Suprapubic skin (tissue), 4 donors: ENCODE measurements around the gene BFSP1. TPM values are rescaled to one million over a fixed set of nuclear protein-coding genes. Genes with fewer than 3 reads are reported as not detected.
A peak's percentile ranks its signal among the peaks of the same experiment; 100 is the strongest.

ENCODE experiments used
- DNase-seq, 2 donors: peaks; one replicate each; pipeline ENCODE4 v3.0.0-alpha.2; 2019; ENCODE audit warnings: low spot score in 2 of 2
- H3K27ac ChIP-seq: fragments of 200-600 bp; sonication (generic); one replicate; pipeline ENCODE4 v1.5.1; 2019
- H3K27me3 ChIP-seq: fragments of 200-600 bp; sonication (generic); one replicate; pipeline ENCODE4 v1.5.1; 2019
- H3K36me3 ChIP-seq: fragments of 200-600 bp; sonication (generic); one replicate; pipeline ENCODE4 v1.5.1; 2019
- H3K4me1 ChIP-seq: fragments of 200-600 bp; sonication (generic); one replicate; pipeline ENCODE4 v1.5.1; 2019
- H3K4me3 ChIP-seq: fragments of 200-600 bp; sonication (generic); one replicate; pipeline ENCODE4 v1.5.1; 2019; ENCODE audit warnings: mild to moderate bottlenecking
- H3K9me3 ChIP-seq: fragments of 200-600 bp; sonication (generic); one replicate; pipeline ENCODE4 v1.5.1; 2019
- CTCF ChIP-seq, 2 donors: fragments of 200-600 bp in 1 of 2; fragments of 450-650 bp in 1 of 2; sonication (generic) in 1 of 2; IDR thresholded peaks; one replicate each; pipeline ENCODE4 v1.5.1; 2016 to 2019; ENCODE audit warnings: antibody characterized with exemption in 2 of 2, mild to moderate bottlenecking in 1 of 2, moderate library complexity in 1 of 2
- EP300 ChIP-seq: sonication (generic); formaldehyde crosslinking; IDR thresholded peaks from one replicate; pipeline ENCODE4 v1.6.1; 2017; ENCODE audit warnings: antibody characterized with exemption
- POLR2A ChIP-seq, 2 donors: fragments of 450-650 bp; IDR thresholded peaks; one replicate each; pipeline ENCODE4 v1.6.1; 2017; ENCODE audit warnings: antibody characterized with exemption in 2 of 2, mild to moderate bottlenecking in 2 of 2, moderate library complexity in 2 of 2
- POLR2AphosphoS5 ChIP-seq, 3 donors: sonication (generic); formaldehyde crosslinking; IDR thresholded peaks; one replicate each; pipeline ENCODE4 v1.6.1; 2017; ENCODE audit warnings: antibody characterized with exemption in 3 of 3
- WGBS: methylation state at CpG from one replicate; pipeline ENCODE4 v1.1.5; 2018; 5-methylcytosine and 5-hydroxymethylcytosine counted together
- total RNA-seq, 4 donors: library from RNA; depleted of rRNA; stranded (reverse); fragments of >200 nt; gene quantifications; one replicate each; pipeline ENCODE4 v1.1.0, GENCODE V29; 2016

Gene BFSP1
- 1 to 10 TPM in 3 of 4 donors, under 1 TPM in 1; 0.85 to 1.7 (median 1.4) TPM for total RNA-seq

- H3K9me3 ChIP-seq, result no peaks in the 10 kb centered on the region
- DNase-seq, result no peak
- H3K4me3 ChIP-seq, result peak within 1 kb of the TSS; percentile 66
- H3K4me1 ChIP-seq, result peaks cover 19% of the 10 kb centered on the region
- TF ChIP-seq EP300 (no peak), POLR2A (IDR thresholded peaks at IDR 0.05) (no peak), CTCF (IDR thresholded peaks at IDR 0.05) (no peak), POLR2AphosphoS5 (IDR thresholded peaks at IDR 0.05) (no peak)
- H3K27me3 ChIP-seq, result no peaks in the 10 kb centered on the region
- H3K36me3 ChIP-seq, result no peaks in the 10 kb centered on the region
- 2% methylated on average over 23 of the region's 111 CpGs for WGBS
- peak within 1 kb of the TSS; percentile 45 for H3K27ac ChIP-seq
Measured at GRCh38 chr20:17530716-17531664, at the start of gene BFSP1. TSS of gene BFSP1 (minus strand) at chr20:17531379. CDS start at chr20:17531329, 50 bp downstream.

- no peak for DNase-seq
- no peak overlapping the region for H3K4me3 ChIP-seq
- H3K9me3 ChIP-seq, result no peaks in the 10 kb centered on the region
- no peak for TF ChIP-seq POLR2AphosphoS5 (IDR thresholded peaks at IDR 0.05)
- no peak for TF ChIP-seq CTCF (IDR thresholded peaks at IDR 0.05)
- TF ChIP-seq EP300, result no peak
- no peak for TF ChIP-seq POLR2A (IDR thresholded peaks at IDR 0.05)
- H3K27me3 ChIP-seq, result no peaks in the 10 kb centered on the region
- H3K4me1 ChIP-seq, result peaks cover 28% of the 10 kb centered on the region
- H3K36me3 ChIP-seq, result no peaks in the 10 kb centered on the region
- H3K27ac ChIP-seq, result no peak overlapping the region
- 96% methylated on average over 2 of the region's 2 CpGs for WGBS
Measured at GRCh38 chr20:17580895-17581294, 49.7 kb upstream of the BFSP1 start.

- H3K27ac ChIP-seq, result no peak overlapping the region
Measured at GRCh38 chr20:17579369-17580039, 48.3 kb upstream of the BFSP1 start.

GRCh38 chr20:17576215-17576614, 45.0 kb upstream of the BFSP1 start:
- H3K4me1 ChIP-seq, result peaks cover 47% of the 10 kb centered on the region
- no peak overlapping the region for H3K4me3 ChIP-seq
- TF ChIP-seq CTCF (IDR thresholded peaks at IDR 0.05) (no peak), EP300 (no peak), POLR2A (IDR thresholded peaks at IDR 0.05) (no peak), POLR2AphosphoS5 (IDR thresholded peaks at IDR 0.05) (no peak)

More at GRCh38 chr20:17579369-17580039, 48.3 kb upstream of the BFSP1 start:
- 87% methylated on average over 4 of the region's 4 CpGs for WGBS
- Histone ChIP-seq H3K4me3 (no peak overlapping the region), H3K36me3 (no peaks in the 10 kb centered on the region), H3K9me3 (no peaks in the 10 kb centered on the region), H3K27me3 (no peaks in the 10 kb centered on the region), H3K4me1 (peaks cover 27% of the 10 kb centered on the region)
- TF ChIP-seq EP300, result no peak
- no peak for TF ChIP-seq POLR2A (IDR thresholded peaks at IDR 0.05)
- TF ChIP-seq POLR2AphosphoS5 (IDR thresholded peaks at IDR 0.05), result no peak
- no peak for TF ChIP-seq CTCF (IDR thresholded peaks at IDR 0.05)
- DNase-seq, result no peak

GRCh38 chr20:17573463-17573862, 42.3 kb upstream of the BFSP1 start:
- Histone ChIP-seq H3K27ac (no peak overlapping the region), H3K4me3 (peak overlapping the region; percentile 98), H3K27me3 (no peaks in the 10 kb centered on the region), H3K36me3 (no peaks in the 10 kb centered on the region), H3K9me3 (no peaks in the 10 kb centered on the region), H3K4me1 (peaks cover 43% of the 10 kb centered on the region)
- WGBS, result 53% methylated on average over 3 of the region's 3 CpGs
- no peak for TF ChIP-seq POLR2A (IDR thresholded peaks at IDR 0.05)
- no peak for TF ChIP-seq POLR2AphosphoS5 (IDR thresholded peaks at IDR 0.05)
- TF ChIP-seq EP300, result no peak
- TF ChIP-seq CTCF (IDR thresholded peaks at IDR 0.05), result no peak
- DNase-seq, result no peak

More at GRCh38 chr20:17576215-17576614, 45.0 kb upstream of the BFSP1 start:
- H3K27ac ChIP-seq, result no peak overlapping the region
- no peaks in the 10 kb centered on the region for H3K36me3 ChIP-seq
- H3K27me3 ChIP-seq, result no peaks in the 10 kb centered on the region
- H3K9me3 ChIP-seq, result no peaks in the 10 kb centered on the region
- 71% methylated on average over 8 of the region's 8 CpGs for WGBS
- no peak for DNase-seq
